GM21360 (cell line): ENCODE measurements around the gene CHMP4B.

Experiments
- ATAC-seq: cut with Tn5 transposase; IDR thresholded peaks from one replicate; pipeline ENCODE4 v1.9.1; 2021; ENCODE audit warnings: mild to moderate bottlenecking, moderate library complexity; ENCODE audit not compliant: unreplicated experiment

Gene CHMP4B

DNA sequence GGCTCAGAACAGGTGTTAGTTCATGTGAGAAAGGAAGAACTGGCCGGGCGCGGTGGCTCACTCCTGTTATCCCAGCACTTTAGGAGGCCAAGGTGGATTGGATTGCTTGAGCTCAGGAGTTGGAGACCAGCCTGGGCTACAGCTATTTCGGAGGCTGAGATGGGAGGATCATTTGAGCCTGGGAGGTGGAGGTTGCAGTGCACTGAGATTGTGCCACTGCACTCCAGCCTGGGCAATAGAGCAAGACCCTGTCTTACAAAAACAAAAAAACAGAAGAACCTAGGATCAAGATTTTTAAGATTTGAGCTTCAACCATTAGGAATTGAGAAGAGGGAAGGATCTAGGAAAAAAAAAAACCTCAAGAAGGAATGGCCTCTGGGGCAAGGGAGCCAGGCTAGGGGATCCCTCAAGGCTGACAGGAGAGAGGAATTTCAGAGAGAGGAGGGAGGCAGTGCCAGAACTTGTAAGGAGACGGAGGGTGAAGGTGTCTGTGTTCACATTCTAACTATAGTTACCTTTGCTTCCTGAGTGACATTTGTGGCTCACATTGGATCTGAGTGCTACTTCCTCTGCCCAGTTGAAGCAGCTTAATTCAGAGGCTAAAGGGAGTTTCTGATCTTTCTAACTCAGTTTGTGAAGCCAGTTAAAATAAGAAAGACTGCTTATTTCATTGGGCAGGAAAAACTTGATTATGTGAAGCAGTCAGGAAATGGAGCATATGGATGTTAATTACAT, 26.1 kb downstream of the CHMP4B start:
- no peak for ATAC-seq

DNA sequence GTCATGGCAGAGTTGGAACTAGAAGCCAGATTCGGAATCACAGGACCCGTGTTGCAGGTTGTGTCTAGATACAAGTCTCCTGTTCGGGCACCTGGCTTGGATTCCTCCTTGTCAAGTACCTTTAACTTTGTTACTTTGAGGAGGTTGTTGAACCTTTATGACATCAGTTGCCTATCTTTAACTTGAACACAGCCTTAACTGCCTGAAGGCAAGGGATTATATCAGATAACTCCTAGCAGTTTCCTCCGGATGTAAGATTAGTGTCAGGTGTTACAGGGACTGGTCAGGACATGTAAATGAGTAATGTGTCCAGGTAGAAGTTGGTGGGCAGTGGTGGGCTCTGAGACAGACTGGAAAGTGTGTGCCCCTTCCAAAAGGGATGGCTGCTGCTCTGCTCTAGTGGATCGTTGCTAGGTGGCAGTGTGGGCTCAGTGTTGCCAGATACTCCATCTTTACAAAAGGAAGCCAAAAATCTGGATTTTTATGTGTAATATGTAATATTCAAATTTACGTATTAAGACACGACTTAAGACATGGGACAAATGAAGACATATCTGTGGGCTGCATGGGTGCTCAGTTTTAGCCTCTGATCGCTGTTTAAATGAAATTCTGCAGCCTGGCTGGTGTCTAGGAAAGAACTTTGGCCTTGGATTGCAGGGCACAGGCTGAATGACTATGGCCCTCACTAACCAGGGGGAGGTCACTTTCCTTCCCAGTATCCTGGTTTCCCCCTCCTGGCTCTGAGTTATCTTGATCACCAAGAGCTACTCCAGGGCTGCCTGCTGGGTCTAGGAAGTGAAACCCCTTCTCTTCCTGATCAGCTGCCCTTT, 27.1 kb downstream of the CHMP4B start:
- ATAC-seq = no peak

DNA sequence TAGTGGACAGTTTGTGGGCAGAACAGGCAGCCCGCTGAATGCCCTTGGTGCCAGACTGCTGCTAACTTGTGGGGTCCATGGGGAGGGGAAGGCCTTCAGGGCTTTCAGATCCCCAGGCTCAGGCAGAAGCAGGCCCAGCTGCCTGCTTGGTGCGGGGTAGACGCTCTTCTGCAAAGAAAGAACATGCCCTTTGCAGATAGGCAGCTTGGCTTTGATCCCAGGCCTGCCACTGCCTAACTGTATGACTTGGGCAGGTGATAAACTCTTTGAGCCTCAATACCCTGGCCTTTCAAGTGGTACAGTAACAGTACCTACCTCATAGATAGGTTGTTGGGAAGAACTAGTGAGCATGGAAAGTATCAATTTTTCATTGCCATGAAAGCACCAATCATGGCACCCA, 28.4 kb downstream of the CHMP4B start:
- ATAC-seq = no peak

DNA sequence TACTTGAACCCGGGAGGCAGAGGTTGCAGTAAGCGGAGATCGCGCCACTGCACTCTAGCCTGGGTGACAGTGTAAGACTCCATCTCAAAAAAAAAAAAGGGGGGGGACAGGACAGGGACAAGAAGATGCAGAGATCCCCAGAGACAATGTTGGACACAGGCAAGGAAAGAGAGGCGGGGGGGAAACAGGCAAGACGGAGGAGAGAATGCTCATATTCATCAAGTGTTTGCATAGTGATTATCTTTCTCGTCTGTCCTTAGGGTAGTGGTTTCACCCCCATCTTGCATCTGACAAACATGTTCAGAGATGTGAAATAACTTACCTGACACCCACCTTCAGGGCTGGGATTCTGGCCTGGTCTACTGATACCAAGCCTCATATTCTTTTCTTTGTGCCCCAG, 29.0 kb downstream of the CHMP4B start:
- no peak for ATAC-seq

DNA sequence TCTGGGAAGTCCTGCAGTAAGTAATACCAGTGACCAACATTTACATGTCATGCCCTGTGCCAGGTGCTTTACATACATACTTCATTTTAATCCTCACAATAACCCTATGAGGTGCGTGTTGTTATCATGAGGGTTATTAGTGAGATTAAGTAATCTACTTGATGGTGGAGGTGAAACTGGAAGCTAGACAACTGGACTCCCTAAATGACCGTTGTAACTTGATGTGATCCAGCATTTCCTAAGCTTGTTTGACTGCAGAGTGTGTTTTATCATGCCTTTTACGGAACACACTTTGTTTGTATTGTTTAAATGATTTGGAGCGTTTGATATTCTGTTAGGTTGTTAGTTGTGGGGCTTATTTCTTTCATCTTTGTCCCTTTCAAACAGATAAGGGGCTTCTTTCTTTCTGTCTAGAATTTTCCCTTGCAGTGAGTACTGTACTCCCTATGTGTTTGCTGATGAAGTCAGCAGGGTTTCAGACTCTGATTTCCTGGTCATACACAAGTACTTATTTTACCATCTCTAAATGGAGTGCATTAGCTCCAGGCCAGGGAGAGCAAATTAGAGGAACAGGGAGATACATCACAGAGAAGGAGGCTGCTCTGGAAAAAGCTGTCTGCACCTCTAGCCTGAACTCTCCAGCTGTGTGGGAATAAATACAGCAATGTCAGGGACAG, 29.7 kb downstream of the CHMP4B start:
- ATAC-seq = no peak

DNA sequence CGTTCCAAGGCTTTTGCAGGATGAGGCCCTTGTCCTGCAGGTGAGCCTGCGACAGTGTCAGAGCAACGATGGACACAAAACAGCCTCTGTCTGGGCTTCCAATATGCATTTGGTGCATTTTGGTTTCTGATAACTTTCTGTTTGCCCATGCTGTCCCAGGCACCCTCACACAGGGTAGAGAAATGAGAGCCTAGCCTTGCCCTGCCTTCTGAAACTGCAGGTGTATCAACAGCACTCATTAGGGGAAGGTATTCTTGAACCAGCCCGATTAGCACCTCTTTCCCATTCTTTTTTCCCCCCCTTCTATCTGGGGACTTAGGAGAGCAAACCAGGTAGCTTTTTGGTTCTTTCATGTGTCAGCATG, 30.3 kb downstream of the CHMP4B start:
- ATAC-seq = no peak

DNA sequence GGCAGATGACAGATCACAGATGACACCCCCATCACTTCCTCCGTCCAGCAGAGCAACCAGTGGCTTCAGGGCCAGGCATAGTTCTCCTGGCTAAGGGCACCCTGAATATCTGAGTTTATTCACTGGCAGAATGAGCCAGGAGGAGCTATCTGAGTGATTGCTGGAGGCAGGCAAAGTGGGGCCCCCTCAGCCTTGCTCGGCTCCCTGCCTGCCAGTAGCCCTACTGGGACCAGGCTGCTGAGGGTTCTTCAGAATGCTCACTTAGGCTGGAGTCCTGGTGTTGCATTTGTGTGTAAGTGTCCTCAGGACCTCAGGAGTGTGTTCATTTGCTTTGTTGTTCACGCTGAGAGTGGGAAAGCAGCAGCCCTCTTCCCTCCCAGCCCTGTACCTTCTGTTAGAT, 31.2 kb downstream of the CHMP4B start:
- no peak for ATAC-seq

DNA sequence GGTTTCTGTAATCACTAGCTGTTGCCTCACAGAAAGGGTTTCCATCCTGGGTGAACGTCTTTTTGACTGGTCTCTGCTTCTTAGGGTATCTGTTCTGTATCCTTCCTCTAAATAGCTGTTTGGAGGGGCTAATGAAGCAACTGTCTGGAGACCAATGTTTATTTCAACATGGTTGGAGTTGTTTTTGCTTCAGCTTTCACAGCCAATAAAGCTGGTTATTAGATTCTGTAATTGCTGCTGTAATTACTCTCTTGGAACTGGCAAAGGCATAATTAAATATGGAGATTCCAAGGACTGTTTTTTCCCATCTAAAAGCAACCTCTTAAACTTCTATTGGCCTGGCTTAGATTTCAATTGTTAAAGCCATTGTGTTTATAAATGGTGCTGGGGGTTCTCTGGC, 31.9 kb downstream of the CHMP4B start:
- no peak for ATAC-seq

DNA sequence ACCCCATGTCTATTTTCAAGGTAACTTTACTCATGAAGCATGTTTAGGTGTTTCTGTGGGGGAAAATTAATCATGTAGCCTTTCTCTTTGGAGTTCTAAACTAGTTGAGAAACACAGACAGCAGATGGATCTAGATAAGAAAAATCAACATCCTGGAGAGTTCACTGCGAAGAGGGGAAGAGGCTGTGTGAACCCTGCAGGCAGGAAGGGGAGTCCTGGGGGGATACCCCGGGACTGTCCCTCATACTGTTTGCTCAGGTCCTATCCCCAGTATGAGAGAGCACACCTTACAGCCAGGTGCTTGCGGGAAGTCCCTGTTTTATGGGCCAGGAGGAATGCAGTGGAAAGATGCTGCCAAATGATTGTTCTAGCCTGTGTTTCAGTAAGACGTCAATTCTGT, 32.7 kb downstream of the CHMP4B start:
- no peak for ATAC-seq

DNA sequence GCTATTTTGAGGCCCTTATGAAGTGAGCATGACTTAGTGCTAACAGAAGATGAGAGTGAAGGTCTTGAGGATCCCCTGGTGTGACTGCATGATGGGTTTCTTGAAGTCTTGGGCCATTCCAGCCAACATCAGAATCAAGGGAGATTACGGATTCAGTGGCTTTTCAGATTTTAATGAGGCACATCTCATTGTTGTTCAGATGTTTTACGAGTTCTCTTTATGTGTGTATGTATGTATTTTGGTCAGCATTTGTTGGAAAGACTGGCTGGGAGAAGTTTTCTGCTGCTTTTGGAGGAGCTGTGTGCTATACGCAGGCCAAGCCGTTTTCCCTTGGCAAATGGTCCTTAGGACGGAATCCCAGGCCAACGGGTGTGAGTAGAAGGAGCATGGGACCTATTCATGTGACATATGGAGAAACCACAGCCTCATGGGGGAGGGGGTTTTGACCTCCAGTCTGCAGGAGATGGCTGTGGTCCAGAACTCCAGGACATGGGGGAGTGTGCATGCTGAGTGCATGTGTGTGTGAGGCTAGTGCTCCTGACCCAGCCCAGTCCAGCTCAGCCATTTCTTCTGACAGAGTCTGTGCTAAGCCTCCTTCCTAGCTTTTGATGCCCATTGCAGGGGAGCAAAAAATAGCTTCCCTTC, 35.3 kb downstream of the CHMP4B start:
- no peak for ATAC-seq

DNA sequence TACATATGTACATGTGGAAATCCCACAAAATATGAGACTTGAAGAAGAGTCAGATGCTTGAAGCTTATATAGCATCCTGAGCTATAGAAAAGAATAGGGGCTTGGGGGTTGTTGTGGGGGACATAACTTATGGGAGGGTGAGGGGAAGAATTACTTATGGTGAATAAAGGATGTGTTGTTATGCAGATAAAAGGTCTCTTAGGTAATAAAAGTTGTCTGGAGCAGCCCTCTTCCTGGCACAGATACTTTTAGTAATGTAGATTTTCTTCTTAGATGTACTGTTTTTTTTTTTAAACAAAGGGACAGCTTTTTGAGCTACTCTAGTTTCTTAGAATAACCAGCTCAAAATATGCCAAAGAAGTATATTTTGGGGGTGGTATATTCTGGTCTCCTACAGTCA, 35.9 kb downstream of the CHMP4B start:
- ATAC-seq = no peak

DNA sequence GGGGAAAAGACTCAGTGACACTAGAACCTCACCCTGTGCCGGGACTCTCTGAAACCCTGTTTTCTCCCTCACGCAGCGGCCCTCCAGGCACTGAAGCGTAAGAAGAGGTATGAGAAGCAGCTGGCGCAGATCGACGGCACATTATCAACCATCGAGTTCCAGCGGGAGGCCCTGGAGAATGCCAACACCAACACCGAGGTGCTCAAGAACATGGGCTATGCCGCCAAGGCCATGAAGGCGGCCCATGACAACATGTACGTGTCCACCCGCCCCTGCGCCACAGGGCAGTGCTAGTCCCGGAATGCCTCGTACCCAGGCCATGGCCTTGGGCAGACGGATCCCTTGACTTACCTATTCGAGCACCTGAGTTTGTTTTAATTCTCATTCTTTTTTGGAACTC, 37.2 kb downstream of the CHMP4B start:
- ATAC-seq = no peak

DNA sequence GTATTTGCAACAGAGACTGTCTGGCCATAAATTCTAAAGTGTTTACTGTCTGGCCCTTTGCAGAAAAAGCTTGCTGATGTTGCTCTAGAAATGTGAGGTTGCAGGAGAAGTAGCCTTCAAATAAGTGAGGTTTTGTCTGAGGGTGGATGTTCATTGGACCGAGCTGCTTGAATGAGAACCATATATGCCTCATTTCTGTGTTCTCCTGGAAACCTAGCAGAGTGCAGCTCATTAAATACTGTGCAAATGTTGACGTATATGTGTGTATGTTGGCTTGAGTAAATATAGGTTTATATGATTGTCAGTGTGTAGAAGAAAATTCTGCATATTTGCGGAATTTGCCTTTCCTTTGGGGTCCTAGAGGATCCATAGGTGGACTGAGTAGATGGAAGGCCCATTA, 39.0 kb downstream of the CHMP4B start:
- no peak for ATAC-seq

DNA sequence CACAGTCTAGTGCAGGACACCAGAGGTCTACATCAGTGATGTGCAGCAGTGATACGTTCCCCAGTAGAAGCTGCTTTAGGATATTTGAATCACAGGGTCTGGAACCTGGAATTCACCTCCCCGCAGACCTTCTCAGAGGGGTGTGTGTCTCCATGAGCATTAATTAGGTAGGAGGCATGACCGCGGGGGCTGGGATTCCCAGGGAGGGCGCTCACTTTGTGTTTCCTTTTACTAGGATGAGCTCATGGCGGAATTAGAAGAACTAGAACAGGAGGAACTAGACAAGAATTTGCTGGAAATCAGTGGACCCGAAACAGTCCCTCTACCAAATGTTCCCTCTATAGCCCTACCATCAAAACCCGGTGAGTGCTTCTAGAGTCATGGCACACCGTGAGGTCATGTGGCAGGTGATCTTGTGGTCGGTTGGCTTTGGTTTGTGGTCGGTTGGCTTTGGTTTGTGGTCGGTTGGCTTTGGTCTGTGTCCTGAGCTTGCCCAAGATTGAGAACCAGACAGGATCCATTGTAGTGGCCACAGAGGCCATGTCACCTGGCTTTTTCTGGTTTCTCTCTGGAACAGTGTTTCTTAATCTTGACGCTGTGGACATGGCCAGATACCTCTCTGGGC, 40.8 kb downstream of the CHMP4B start:
- ATAC-seq = no peak

DNA sequence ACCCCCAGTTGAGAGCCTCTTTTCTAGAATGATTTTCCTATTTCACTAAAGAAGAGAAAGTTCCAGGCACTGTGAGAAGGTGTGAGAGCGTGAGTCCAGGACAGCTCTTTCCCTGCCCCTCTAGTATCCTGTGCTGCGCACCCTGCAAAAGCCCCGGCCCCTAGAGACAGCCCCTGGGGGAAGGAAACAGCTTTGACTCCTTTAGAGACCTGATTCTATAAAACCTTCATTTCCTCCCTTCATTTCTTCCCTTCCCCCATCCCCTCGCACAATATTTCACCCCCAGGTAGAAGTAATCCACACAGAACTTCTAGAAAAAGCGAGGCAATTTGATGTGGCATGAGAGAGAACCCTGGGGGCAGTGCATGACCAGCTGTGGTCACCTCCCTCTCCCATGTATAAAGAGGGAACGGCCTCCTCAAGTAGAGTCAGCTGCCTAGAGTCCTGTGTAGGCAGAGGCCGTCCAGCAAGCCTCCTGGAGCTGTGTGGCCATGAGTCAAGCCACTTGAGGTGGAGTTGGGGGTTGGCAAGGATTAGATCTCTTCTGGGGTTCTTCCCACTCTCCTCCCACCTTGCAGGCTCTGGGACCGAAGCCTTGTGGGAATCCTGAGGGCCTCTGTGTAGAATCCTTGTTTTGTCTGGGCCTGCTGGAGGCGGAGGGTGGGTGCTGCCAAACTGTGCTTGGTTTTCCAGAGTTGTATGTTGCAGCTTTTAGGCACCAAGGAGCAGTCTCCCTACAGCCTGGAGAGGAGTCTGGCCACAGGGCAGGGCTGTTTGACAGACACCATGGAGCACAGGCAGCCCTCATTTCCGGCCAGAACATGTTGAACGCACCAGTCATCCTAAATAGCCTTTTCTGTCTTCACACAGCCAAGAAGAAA, 41.7 kb downstream of the CHMP4B start:
- ATAC-seq = no peak

DNA sequence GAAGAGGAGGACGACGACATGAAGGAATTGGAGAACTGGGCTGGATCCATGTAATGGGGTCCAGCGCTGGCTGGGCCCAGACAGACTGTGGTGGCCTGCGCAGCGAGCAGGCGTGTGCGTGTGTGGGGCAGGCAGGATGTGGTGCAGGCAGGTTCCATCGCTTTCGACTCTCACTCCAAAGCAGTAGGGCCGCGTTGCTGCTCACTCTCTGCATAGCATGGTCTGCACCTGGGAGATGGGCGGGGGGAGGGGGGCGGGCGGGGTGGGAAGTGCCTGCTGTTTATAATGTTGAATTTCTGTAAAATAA, 42.3 kb downstream of the CHMP4B start:
- ATAC-seq = no peak

DNA sequence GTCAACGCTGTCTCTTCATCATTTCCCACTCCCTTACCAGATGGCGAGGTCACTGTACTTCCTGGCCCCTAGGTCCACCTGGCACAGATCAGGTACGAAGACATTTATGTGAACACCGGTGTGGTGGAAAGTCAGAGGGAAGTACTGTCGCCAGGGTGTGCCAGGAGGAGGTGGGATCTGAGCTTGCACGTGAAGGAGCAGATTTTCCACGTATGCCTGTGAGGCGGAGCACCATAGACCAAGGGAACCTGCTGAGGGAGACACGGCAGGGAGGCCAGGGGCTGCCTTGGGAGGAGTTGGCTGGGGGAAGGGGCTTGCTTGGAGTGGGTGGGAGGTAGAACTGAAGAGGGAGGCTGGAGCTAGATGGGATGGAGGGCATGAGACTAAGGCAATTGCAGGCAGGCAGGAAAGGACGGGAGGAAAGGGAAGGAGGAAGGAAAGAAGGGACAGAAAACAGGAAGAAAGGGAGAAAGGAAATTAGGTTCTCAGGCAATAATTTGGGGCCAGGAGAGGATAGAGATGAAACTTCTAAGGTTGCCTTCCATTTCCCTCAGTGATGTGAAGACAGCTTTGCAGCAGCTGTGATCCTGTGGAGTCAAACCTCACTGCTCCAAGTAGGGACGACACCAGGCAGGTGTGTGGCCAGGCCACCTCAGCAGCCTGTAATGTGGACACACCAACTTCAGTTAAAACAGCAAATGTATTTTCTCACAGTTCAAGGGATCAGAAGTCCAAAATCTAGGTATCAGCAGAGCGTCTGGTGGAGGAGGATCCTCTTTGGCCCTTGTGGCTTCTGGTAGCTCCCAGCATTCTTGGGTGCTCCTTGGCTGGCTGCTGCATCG, 46.8 kb downstream of the CHMP4B start:
- ATAC-seq = no peak

DNA sequence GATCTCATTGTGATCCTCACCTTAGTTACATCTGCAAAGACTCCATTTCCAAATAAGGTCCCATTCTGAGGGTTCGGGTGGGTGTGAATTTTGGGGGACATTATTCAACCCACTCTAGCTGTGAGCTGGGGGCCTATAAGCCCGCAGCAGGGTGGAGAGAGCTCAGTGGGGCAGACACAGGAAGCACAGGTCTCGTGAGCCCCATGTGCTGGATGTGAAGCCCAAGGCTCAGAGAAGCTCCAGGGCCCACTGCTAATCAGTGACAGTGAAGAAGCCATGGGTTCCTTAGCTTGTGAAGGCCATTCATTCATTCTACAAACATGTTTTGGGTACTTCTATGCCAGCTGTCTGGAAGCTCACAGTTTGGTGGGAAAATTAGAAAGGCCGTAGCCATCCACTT, 47.5 kb downstream of the CHMP4B start:
- no peak for ATAC-seq

DNA sequence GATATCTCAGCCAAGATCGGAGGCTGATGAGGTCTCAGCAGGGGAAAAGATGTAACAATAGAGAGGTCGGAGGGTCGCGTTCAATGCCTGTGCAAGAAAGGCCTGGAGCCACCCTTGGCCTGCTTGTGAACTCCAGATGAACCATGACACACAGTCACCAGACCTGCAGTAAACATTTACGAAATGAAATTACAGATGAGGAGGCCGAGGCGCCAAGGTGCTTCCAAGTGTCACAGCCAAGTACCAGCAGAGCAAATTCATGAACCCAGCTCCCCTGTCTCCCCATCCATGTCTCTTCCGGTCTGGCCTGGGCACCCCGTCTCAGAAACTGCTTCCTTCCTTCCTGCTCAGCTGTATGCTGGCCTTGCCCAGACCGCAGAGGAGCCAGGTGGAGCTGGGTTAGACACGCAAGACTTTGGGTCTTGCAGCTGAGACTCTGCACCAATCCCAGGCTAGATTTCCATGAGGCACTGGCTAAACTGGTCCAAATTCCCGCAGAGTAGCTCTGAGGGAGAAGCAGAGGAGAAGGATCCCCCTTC, 48.1 kb downstream of the CHMP4B start:
- ATAC-seq = no peak
